HG03064 (cell line): ENCODE measurements around the gene TSPO.
A peak's percentile ranks its signal among the peaks of the same experiment; 100 is the strongest.

Experiments
- ATAC-seq: cut with Tn5 transposase; IDR thresholded peaks from one replicate; pipeline ENCODE4 v1.9.1; 2021; ENCODE audit warnings: low read depth; ENCODE audit not compliant: unreplicated experiment

The TSPO gene

GRCh38 chr22:43174941-43175531, 23.7 kb downstream of the TSPO start:
- no peak for ATAC-seq

DNA sequence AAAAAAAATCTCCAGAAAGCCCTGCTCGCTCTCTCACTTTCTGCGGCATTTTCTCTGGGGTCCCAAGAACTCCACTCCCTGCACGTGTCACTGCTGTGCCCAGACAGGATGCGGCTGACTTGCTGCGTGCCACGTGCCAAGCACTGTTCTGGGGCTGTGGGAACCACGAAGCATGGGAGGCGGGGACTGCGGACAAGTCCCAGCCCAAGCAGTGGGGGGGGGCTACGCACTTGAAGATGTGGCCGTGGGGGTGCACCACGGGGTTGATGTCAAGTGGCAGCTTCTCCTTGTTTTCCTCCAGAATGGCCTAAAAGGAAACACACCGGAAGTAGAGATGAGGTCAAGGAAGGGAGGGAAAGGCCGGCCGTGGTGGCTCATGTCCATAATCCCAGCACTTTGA, 24.7 kb downstream of the TSPO start:
- no peak for ATAC-seq

GRCh38 chr22:43177479-43177878, 26.1 kb downstream of the TSPO start:
- no peak for ATAC-seq

- no peak for ATAC-seq
Observed at GRCh38 chr22:43179146-43179910, 28.0 kb downstream of the TSPO start.

DNA sequence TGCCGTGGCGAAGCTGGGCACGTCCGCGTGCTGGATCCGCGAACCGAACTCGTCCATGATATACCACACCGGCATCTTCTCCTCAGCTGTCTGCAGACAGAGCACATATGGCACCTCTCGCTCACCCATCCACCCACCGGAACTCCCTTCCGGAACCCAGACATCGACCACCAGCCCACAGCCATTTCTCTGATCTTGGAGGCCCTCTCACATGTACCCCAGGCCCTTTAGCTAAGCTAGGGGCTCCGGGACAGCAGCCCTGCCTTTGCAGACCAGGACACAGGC, 28.5 kb downstream of the TSPO start:
- no peak for ATAC-seq

DNA sequence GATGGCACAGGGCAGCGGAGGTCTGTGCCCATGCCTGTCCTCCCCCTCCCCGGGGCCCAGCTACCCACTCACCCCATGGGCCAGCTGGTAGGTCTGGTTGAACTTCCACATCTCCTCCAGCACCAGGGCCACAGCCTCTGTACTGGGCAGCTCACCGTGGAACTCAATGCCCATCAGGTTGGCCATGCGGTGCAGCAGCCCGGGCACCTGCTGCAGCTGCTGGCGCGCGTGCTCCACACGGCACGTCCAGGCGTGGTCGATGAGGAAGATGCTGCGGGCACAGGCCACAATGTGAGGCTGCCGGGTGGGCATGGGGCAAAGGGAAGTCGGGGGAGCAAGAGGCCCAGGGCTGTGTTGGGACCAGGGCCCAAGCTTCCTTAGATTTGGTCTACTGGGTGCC, 29.3 kb downstream of the TSPO start:
- ATAC-seq, result no peak

DNA sequence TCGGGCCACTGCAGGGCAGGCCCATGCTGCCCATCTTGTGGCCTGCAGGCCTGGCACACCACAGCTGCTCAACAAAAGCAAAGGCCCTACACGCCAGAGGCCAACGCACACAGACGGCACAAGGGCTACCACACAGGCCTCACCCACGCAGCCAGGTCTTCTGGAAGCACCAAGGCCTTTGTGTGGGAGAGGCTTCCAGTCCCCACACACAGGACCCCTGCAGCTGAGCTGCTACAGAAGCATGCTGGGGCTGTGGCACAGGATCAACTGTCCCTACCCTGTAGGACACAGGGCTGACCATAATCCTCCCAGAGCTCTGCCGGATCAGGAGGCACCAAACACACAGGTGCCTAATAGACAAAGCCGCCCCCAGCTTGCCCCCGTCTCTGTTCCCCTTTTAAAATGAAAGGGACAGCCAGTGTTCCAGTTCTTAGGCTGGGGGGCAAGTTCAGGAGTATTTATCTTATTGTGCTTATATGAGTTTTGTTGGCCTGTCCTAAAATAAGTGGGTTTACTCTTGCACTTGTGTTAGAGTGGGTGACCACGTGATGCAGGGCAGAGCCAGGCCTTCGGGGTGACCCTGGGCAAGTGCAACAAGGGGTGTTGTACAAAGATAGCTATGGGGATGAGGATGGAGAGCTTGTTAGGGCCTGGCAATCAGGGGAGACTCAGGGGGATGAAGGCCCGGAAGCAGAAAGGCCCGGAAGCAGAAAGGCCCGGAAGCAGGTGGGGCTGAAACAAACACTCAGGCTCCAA, 30.1 kb downstream of the TSPO start:
- ATAC-seq, result no peak

DNA sequence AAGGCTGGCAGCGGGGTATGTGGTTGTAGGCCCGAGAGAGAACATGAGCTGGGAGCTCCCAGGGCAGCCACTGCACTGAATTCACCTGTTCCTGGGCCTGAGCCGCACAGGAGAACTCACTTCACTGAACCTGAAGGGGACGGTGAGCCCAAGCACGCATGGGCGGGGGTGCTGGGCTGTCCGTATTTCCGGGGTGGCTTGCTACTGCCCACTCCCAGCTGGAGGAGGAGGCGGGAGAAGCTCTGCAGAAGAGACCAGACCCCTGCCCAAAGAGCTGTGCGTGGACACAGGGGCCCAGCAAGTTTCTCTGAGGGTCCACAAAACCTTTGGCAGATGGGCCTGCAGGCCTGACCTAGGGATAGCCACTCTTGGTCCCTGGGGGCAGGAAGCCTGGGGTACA, 30.8 kb downstream of the TSPO start:
- ATAC-seq, result no peak

GRCh38 chr22:43182726-43183125, 31.4 kb downstream of the TSPO start:
- no peak for ATAC-seq

DNA sequence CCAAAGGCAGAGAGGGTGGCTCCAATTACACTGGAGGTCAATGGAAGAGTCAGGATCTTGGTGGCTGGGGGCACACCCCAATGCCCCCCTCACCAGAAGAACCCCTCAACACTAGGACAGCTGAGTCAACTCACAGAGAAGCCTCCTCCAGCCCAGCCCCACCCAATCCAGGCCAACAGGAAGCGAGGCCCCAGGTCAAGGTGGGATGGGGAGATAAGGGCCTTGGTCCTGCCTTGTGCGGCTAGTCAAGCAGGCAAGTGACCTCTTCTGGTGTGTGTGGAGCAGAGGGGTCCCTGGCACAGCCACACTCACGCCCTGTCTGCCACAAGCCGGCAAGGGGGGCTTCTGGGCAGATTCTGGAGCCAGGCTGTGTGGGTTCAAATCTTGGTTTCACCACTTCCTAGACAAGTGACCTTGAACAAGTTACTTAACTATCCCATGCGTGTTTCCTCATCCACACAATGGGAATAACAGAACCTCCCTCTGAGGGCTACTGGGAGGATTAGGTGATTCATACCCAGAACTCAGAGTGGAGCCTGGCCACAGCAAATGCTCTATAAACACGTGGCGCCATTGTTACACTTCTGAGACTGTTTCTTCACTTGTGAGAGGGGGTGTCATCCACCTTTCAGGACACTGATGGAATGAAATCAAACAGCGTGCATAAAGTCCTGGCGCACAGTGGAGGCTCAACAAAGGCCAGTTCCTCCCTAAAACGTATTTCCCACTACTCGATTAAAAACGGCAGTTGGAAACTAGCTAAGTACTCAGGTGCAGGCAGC, 32.3 kb downstream of the TSPO start:
- ATAC-seq, result no peak

DNA sequence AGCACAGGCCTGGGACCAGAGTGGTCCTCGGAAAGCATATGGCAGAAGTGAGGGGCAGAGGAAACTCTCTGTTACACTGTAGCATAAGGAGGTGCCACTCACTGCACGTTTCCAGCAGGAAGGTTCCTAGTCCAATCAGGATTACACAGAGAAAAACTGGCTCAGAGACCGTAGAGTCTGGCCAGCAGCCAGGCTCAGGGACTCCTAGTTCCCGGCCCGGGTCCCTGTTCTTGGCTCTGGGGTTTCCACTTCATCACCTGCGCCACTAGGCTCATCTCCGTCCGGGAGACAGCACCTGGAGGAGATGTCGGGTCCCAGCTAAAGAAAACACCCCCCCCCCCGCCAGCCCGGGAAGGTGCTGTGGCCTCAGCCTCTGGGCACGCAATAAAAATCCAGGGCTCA, 34.5 kb downstream of the TSPO start:
- no peak for ATAC-seq

- no peak for ATAC-seq
Observed at GRCh38 chr22:43186272-43187170, 35.2 kb downstream of the TSPO start, which contains the start of gene TTLL12. Gene TTLL12 (minus strand): TSS chr22:43187134. CDS start chr22:43187069, 65 bp downstream.

- ATAC-seq, result peak; percentile 45
Observed at GRCh38 chr22:43187171-43188099, 36.1 kb downstream of the TSPO start.

DNA sequence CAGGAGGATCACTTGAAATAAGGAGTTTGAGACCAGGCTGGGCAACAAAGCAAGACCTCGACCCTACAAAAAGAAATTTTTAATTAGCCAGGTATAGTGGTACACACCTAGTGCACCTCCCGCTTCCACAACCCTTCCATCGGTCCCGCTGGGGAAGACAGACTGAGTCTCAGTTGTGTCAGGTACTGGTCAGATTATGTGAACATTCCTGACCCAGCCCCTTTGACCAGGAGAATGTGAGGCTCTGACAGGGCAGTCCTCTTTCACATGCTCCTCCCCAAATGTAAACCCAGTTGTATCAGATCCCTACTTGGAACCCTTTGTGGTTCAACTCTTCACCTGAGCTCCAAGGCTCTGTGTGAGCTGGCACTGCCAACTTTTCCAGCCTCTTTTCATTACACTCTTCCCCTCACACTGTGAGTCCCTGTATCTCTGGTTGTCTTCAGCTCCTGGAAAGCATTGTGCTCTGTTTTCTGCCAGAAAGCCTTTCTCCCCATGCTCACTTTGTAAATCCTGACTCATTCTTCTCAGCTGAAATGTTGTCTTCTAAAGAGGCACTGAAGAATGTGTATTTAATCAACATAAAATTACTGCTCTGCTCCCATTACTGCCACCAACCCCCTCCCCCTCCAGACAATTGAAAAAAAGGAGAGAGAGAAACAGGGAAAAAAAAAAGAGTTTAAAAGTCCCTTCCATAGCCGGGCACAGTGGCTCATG, 37.6 kb downstream of the TSPO start:
- ATAC-seq, result no peak

DNA sequence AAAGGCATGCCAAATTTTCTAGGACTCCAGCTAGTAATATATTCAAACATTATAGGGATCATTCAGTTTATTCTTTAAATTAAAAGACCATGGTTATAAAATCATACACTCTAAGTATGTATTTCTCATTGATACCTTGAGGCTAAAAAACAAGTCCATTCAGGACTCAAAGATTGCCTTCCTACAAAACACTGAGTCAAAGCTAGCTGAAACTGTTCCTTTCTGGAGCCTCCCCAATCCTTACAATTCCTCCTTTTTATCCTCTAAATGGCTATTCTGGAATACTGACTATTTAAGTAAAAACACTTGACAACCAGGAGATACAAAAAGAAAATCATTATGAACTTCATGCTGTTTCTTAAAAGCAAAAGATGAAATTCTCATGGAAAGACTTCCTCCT, 40.5 kb downstream of the TSPO start:
- ATAC-seq, result no peak

DNA sequence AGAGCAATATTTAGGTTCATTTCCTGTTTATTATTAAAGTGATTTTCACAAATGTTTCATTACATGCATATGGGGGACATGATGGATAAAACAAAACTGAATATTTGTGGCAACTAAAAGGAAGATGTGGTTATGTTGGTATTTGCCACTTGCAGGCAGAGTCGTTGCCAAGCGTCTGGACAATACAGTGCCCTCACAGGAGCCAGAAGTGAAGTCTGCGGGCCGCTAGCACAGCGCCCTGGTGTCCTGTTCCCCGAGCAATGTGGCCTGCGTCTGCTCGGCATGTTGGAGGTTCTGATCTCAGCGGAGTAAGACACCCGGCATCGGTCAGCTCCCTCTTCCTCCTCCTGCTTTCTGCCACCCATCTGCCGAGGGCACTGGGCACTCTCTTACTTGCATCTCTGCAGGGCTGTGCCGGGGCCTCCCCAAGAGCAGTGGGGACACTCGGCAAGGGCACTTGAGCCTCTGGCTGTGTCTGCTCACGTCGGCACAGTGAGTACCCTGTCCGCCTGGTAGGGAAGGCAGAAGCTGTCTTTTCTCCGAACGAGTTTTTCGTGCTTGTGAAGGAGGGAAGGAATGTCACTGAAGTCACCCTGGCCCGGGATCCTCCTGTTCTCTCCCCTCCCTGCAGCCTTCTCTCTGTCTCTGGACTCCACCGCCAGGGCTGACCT, 46.0 kb downstream of the TSPO start:
- no peak for ATAC-seq

- ATAC-seq, result no peak
Observed at GRCh38 chr22:43198126-43198525, 46.8 kb downstream of the TSPO start.

DNA sequence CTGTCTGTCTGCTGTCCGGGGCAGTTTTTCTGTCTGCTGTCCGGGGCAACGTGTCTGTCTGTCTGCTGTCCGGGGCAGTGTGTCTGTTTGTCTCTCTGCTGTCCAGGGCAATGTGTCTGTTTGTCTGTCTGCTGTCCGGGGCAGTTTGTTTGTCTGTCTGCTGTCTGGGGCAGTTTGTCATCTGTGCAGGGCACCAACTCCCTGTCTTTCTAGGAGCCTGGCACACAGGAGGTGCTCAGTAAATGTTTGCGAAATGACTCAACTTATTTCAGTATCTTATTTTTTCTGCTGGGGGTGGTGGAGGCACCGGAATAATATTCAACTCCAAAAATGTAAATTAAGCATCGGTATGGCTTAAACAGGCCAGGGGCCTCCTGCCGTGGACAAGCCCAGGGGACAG, 47.6 kb downstream of the TSPO start:
- ATAC-seq, result no peak
